Smooth muscle cell (in vitro differentiated cells): ENCODE results near the gene TSPYL2. TPM values are rescaled to one million over a fixed set of nuclear protein-coding genes. Genes with fewer than 3 reads are reported as not detected.

Experiments used
- DNase-seq: peaks from one replicate; lab custom pipeline; 2025; ENCODE audit not compliant: unreplicated experiment; lab: John Stamatoyannopoulos, UW
- H2AFZ ChIP-seq: fragments of 200-600 bp; sonication (generic); 2 replicates; pipeline ENCODE4 v1.6.0; 2016; ENCODE audit warnings: antibody characterized with exemption, low read depth, mild to moderate bottlenecking
- H3F3A ChIP-seq: fragments of 200-600 bp; sonication (generic); 2 replicates; pipeline ENCODE4 v1.6.0; 2017; ENCODE audit warnings: antibody characterized with exemption, low read depth
- H3K27ac ChIP-seq: fragments of 200-600 bp; sonication (generic); 2 replicates; pipeline ENCODE4 v1.5.1; 2016; ENCODE audit warnings: low read depth, mild to moderate bottlenecking
- H3K27me3 ChIP-seq: fragments of 200-600 bp; sonication (generic); 2 replicates; pipeline ENCODE4 v1.6.1; 2016; ENCODE audit warnings: low read depth, mild to moderate bottlenecking
- H3K36me3 ChIP-seq: fragments of 200-600 bp; sonication (generic); 2 replicates; pipeline ENCODE4 v1.5.1; 2016; ENCODE audit warnings: low read depth
- H3K4me1 ChIP-seq: fragments of 200-600 bp; sonication (generic); 2 replicates; pipeline ENCODE4 v1.5.1; 2016; ENCODE audit warnings: low read depth
- H3K4me2 ChIP-seq: fragments of 200-600 bp; sonication (generic); 2 replicates; pipeline ENCODE4 v1.6.0; 2016; ENCODE audit warnings: mild to moderate bottlenecking
- H3K4me3 ChIP-seq: fragments of 200-600 bp; sonication (generic); 2 replicates; pipeline ENCODE4 v1.5.1; 2016; ENCODE audit warnings: mild to moderate bottlenecking
- H3K79me2 ChIP-seq: fragments of 200-600 bp; sonication (generic); 2 replicates; pipeline ENCODE4 v1.6.0; 2016; ENCODE audit warnings: low read depth, mild to moderate bottlenecking
- H3K9ac ChIP-seq: fragments of 200-600 bp; sonication (generic); 2 replicates; pipeline ENCODE4 v1.6.0; 2016; ENCODE audit warnings: low read depth
- H3K9me3 ChIP-seq: fragments of 200-600 bp; sonication (generic); replicated peaks from 2 replicates; pipeline ENCODE4 v1.5.1; 2016; ENCODE audit warnings: low read depth
- H4K20me1 ChIP-seq: fragments of 200-600 bp; sonication (generic); 2 replicates; pipeline ENCODE4 v1.6.0; 2016; ENCODE audit warnings: low read depth
- CTCF ChIP-seq: fragments of 200-600 bp; sonication (generic); IDR thresholded peaks from 2 replicates; pipeline ENCODE4 v1.5.1; 2017; ENCODE audit warnings: borderline replicate concordance, mild to moderate bottlenecking, antibody characterized with exemption; ENCODE audit not compliant: insufficient read depth, poor library complexity, severe bottlenecking
- WGBS: methylation state at CpG from one replicate; pipeline ENCODE4 v1.1.7; 2016; ENCODE audit warnings: low lambda C conversion rate; 5-methylcytosine and 5-hydroxymethylcytosine counted together
- polyA plus RNA-seq: library from polyadenylated mRNA; unstranded; fragments of >200 nt; fragmentation: Nextera tagmentation; extraction: Ambion mirVana; gene quantifications from 2 replicates; pipeline ENCODE4 v1.2.1, GENCODE V29; 2016
- total RNA-seq: library from RNA; depleted of rRNA; stranded (reverse); fragments of >200 nt; gene quantifications from 2 replicates; pipeline ENCODE4 v1.2.3, GENCODE V29; 2014

TSPYL2 gene
- total and polyA plus RNA-seq, 2 experiments from 2014 or later, result 38.1 to 50.7 TPM

GRCh38 chrX:53077207-53078197 lies 4.7 kb upstream of the TSPYL2 start:
- Histone ChIP-seq H3K4me3 (no peak overlapping the region), H2AFZ (no peak overlapping the region), H3K36me3 (no peaks in the 10 kb centered on the region), H3K79me2 (peaks cover under 1% of the 10 kb centered on the region), H3K4me2 (no peak overlapping the region), H3K9me3 (no peaks in the 10 kb centered on the region), H4K20me1 (peaks cover 1% of the 10 kb centered on the region), H3K4me1 (peaks cover 3% of the 10 kb centered on the region), H3K27ac (no peak overlapping the region), H3K9ac (no peak overlapping the region), H3K27me3 (no peaks in the 10 kb centered on the region), H3F3A (no peaks in the 10 kb centered on the region)
- DNase-seq, result no peak
- 92% methylated on average over 27 of the region's 27 CpGs for WGBS
- no peak for TF ChIP-seq CTCF

- H3K27me3 ChIP-seq, result no peaks in the 10 kb centered on the region
These were observed 3.2 kb upstream of the TSPYL2 start for GRCh38 chrX:53078943-53079342.

GRCh38 chrX:53080628-53081580 lies 1.3 kb upstream of the TSPYL2 start:
- Histone ChIP-seq H3K4me3 (peak overlapping the region; percentile 21), H4K20me1 (peaks cover 35% of the 10 kb centered on the region), H3K79me2 (peaks cover 12% of the 10 kb centered on the region), H3K4me1 (no peaks in the 10 kb centered on the region), H2AFZ (no peak overlapping the region), H3K9ac (peak overlapping the region; percentile 43), H3K4me2 (peak overlapping the region; percentile 63), H3F3A (peaks cover 2% of the 10 kb centered on the region), H3K27me3 (no peaks in the 10 kb centered on the region), H3K27ac (peak overlapping the region; percentile 61), H3K36me3 (no peaks in the 10 kb centered on the region), H3K9me3 (no peaks in the 10 kb centered on the region)
- no peak for TF ChIP-seq CTCF
- DNase-seq, result no peak
- 56% methylated on average over 12 of the region's 17 CpGs for whole genome bisulfite sequencing

More at GRCh38 chrX:53078943-53079342, 3.2 kb upstream of the TSPYL2 start:
- no peak for TF ChIP-seq CTCF
- no peak overlapping the region for H3K27ac ChIP-seq
- H4K20me1 ChIP-seq, result peaks cover 16% of the 10 kb centered on the region
- no peaks in the 10 kb centered on the region for H3F3A ChIP-seq
- no peak overlapping the region for H3K9ac ChIP-seq
- H3K4me1 ChIP-seq, result no peaks in the 10 kb centered on the region
- no peak overlapping the region for H3K4me3 ChIP-seq
- no peak for DNase-seq
- H3K36me3 ChIP-seq, result no peaks in the 10 kb centered on the region
- H3K9me3 ChIP-seq, result no peaks in the 10 kb centered on the region
- H3K79me2 ChIP-seq, result peaks cover 12% of the 10 kb centered on the region
- H2AFZ ChIP-seq, result no peak overlapping the region
- H3K4me2 ChIP-seq, result no peak overlapping the region
- WGBS, result 80% methylated on average over 1 of the region's 1 CpG
